ENCODE data around the gene LPCAT1.

The LPCAT1 gene

DNA sequence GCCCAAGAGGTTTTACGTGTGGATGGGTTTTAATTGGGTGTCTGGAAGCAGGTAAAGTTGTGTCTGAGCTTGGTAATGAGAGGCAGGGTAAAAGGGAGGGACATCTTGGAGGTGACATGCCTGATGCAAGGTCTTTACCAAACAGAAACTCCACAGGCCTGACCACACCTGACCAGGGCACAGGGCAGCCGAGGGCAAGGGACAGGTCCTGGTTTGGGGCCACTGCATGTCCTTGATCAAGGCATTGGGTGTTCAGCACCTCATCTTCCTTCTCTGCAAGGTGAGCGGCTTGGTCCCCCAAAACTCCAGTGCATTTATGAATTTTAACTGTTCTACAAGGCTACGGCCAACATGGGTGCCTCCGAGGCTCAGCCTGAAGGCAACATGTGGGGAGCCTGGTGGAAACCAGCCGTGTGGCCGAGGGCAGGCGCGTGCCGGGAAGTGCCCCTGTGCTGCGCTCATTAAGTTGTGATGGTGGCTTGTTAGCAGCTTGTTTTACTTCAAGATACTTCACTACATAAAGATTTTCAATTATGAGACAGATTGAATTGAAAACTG lies 30.7 kb upstream of the LPCAT1 start:
- no peak for DNase-seq

DNA sequence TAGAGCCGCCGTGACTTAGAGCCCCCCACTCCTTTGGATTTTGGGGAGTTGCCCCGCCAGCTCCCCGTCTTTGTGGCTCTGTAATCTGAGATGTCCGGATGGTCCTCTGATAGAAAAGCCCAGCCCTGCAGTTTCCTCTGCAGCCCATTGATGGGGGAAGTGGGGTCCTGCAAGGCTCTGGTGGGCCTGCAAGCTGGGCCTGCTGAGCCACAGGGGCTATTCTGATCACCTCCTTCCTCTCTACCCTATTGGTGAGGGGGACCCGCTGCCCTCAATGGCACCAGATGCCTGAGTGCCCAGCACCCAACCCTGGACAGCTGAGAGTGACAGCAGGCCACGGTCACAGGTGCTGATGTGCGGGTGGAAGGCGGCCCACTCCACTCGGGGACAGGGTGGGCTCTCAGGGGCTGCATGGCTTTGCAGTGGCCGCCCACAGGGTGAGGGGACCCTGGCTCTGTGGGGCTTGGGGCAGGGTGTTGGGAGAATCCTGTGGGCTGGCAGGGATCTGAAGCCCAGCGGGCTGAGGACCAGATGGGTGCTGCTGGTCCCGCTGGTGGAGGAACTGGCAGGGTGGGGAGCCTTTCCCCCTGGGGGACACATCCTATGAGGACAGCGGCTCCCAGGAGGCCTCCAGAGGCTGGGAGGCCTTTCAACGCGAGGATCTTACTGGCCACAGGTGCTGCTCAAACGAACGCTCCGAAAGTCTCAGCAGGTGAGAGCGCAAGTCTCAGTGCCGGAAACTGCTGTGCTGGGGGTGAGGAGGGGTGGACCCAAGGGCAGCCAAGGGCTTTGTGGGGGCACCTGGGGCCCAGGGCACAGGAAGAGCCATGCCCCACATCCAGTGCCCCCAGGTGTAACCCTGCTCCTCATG lies 30.0 kb upstream of the LPCAT1 start:
- DNase-seq: no peak

- DNase-seq: no peak
Observed at GRCh38 chr5:1552521-1553255, 28.9 kb upstream of the LPCAT1 start.

DNA sequence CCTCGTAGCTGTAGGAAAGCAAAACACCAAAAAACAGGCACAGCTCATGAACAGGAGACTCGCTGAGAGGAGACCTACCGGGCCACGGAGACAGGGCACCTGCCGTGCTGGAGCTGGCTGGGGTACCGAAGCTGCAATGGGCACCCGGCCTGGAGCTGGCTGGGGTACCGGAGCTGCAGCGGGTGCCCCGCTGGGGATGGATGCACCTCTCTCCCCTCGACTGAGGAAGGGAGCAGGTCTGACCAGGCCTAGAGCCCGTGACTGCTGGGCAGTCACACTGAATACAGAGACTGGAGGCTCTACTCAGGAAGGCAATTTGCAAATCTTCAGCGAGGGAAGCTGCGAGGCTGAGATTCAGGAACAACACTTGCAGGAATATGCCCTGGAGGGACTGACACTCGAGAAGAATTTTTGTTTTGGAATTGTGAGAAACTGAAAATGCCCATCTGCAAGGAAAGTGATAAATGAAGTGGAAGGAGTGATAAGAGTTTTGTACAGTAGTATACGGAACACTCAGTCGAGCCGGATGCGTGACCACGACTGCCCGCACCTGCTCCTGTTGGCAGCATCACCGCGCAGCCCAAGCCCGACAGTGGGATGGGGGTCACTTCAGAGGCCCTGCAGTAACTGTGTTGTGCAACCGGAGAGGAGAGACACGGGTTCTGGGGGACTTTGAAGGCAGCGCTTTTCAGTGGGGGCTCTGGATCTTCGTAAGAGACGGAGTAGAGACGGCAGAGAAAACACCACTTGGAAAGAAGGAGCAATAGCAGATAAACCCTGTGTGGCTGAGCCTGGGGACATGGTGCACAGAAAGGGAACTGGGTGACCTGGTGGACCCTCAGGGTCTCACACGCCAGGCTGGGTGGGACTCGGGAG lies 27.9 kb upstream of the LPCAT1 start:
- no peak for DNase-seq

- DNase-seq: no peak
Observed at GRCh38 chr5:1550287-1551076, 26.7 kb upstream of the LPCAT1 start.

DNA sequence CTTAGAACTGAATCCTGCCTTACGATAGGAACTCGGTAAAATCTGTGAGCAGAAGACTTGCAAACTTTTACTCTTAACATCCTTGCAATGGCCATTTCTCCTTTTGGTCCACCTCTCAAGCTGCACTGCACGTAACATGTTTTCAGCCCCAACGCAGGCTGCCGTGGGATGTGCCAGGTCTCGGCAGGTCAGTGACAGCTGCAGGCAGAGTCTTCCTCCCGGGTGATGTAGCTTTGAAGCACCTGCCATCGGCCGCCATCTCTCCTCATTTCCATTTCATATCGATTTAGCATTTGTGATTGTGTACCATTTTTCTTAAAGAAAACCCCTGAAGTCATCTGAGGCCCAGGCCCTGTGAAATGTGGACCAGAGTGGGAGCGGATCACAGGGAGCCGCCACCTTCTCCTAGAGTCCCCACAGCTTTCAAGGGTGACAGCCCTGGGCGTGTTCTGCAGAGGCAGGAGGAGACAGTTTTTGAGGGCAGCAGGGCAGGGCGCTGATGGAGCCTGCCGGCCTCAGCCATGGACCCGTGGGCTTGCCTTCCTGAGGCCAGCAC lies 25.8 kb upstream of the LPCAT1 start:
- no peak for DNase-seq

DNA sequence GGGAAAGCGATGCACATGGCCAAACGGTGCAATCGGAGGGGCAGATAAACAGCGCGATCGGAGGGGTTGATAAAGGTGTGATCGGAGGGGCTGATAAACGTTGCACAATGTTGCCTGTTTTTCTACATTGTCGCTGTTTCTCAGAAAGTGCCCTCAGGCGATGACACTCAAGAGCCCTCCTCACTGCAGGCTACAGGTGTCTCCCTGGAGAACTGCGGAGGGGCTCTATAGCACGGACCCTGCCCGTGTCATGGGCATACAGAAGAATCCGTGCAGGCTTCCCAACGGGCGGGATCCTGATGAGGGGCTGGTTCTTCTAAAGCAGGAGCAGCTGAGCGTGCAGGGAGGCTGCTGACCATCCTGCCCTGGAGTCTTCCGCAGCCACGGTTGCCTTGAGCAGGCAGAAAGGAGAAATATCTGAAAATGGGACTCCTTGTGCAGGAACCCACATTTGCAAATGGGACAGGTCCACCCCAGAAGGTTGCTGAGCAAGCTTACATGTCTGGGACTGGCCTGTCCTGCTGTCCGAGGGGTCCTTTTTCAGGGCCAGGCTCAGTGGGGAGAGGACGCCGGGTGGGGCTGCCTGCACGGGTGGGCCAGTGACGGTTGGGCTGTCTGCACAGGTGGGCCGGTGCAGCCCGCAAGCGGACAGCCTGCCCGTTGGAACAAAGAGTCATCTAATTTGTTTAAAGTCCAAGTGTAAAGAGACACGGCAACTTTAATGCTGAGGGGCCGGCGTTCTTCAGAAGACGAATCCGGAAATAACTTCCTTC lies 25.1 kb upstream of the LPCAT1 start:
- DNase-seq: no peak

DNA sequence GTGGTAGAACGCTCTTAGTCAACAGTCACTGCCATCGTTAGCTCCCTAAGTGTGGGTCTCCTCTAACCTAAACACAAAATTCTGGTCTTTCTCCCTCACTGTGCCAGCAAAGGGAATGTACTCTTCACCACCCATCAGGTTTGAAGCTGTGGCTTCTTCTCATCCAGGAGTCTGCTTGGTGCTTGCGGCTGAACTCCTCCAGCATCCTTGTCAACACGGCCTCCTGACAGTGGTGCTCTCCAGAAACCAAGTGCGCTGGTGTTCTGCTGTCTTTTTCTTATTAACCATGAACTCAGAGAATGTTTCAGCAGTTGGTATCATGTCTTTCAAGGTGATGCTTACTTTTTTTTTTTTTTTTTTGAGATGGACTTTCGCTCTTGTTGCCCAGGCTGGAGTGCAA lies 23.9 kb upstream of the LPCAT1 start:
- no peak for DNase-seq

DNA sequence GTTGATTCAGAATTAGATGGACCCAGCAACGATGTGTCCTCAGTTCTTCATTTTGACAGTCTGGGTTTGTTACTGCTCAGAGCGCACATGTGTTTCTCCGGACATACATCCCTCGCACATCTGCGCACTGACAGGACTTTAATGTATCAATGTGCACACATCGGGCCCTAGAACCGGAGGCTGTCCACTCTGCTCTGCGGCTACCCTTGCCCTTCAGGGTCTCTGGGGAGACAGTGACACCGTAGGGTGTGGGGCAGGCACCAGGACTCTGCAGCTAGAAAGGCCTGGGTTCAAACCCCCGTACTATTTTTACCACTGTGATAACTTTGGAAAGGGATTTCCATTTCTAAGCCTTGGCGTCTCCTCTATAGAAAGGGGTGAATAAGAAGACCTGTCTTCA lies 23.5 kb upstream of the LPCAT1 start:
- no peak for DNase-seq

- DNase-seq: no peak
Observed at GRCh38 chr5:1546556-1546955, 22.8 kb upstream of the LPCAT1 start.

GRCh38 chr5:1545805-1546355 lies 22.1 kb upstream of the LPCAT1 start:
- peak; percentile 86 for DNase-seq

GRCh38 chr5:1545126-1545804 lies 21.5 kb upstream of the LPCAT1 start:
- DNase-seq: no peak

DNA sequence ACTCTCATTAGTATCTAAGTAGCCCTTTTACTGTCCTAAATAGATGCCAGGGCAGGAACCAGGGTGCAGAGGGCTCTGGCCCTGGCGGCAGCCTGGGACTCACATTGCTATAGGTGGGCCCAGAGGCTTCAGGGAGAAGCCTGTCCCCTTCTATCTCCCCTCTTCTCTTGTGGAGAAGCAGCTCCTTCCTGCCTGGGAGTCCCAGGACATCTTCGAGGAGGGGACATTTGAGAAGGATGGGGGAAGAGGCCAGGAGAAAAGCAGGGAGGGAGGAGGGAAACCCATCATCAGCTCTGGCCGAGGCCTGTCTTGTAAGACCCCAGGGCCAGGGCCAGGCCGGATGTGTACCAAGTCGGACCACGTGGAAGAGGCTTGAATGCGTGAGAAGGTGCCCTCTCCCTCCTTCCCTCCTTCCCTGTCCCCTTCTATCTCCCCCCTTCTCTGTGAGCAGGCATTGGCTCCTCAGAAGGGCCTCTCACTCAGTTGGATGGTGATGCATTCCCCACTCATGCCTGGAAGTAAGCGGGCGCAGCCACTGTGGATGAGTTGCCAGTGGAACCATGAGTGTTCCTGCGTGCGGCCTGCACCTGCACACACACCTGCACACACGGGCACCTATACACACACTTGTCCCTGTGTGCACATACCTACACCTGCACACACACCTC lies 20.7 kb upstream of the LPCAT1 start:
- no peak for DNase-seq

DNA sequence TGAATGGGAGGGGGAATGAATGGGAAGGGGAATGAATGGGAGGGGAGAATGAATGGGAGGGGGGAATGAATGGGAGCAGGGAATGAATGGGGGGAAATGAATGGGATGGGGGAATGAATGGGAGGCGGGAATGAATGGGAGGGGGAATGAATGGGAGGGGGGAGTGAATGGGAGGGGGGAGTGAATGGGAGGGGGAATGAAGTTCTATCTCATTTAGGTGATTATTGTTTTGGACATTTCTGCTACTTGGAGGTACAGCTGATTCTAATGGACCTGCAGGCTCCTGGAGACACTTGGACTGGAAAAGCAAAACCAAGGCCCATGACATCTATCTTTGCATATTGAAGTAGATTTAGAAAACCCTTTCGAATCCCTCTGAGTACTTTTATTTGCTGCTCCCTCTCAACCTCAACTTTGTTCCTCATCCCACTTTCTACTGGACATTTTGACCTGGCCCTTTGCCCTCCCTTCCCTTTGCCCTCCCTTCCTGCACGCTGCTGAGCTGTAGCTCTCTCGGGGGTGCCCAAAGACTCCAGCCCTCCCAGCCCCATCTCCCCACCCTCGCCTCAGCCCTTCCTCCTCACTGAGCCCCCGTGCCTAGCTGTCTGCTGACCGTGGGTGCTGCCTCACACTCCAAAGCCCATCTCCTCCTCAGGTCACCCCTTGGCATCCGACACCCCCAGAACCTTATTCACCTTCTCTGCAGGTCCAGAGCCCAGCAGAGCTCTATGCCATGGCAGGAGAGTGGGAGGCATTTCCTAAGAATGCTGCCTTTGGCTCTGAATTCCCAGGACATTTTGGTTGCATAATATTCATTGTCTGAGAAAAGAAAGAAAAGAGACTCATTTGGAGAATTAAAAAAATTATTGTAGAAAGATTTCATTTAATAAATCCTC lies 19.9 kb upstream of the LPCAT1 start:
- DNase-seq: no peak

DNA sequence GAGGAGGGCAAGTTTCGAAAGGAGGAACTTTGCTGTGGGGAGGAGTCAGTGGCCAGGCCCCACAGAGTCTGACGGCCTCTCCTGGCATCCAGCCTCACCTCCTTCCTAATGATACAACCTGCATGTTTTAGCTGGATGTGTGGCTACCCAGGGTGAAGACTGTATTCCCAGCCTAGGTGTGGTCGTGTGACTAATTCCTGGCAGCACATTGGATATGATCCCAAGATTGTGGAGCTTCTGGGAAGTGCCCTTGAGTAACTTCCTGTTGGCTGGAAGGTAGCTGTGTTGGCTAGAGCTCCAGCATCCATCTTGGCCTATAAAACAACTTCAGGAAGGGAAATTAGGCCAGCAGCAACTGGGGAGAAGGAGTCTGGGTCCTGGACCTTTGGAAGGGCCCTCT lies 19.0 kb upstream of the LPCAT1 start:
- DNase-seq: no peak

DNA sequence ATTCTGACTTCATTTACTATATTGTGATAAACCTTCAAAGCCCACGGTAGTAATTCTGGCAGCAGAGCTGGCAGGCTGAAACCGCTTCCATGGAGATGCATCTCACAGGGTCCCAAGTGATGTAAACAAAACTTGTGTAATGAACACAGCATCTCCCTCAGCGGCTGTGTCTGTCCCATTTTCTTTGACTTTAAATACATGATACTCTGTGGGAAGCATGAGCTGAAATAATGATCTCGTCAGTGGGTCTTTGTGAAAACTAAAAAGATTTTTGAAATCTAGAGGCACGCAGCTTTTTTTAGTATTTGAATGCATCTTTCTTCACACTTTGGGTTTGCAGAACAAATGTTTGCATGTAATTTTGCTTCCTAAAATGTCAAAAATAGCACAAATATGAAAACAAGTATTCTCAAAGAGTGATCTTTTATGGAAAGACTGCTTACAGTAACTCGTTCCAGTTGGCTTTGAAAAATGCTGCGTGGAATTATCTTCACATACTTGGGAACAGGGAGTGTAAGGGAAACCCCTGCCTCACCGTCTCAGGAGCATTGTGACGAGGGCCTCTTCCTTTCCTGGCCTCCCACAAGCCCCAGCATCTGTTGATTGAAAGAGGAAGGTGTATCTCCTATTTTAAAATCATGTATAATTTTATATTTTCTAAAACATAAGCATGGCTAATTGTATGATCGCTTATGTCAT lies 18.1 kb upstream of the LPCAT1 start:
- DNase-seq: no peak

- no peak for DNase-seq
Observed at GRCh38 chr5:1540831-1541701, 17.3 kb upstream of the LPCAT1 start.

All from NCI-H1436 (cell line).